CD14-positive monocyte (primary cell): ENCODE data around the gene FOXI3. TPM values are rescaled to one million over a fixed set of nuclear protein-coding genes. Genes with fewer than 3 reads are reported as not detected.

ENCODE experiments used
- DNase-seq, 3 donors: peaks; one replicate each; pipeline ENCODE4 v3.0.0-alpha.2; 2011 to 2022
- H2AFZ ChIP-seq: 2 replicates; pipeline ENCODE4 v1.6.0; 2012; ENCODE audit warnings: mild to moderate bottlenecking, low read depth, low read length, inconsistent platforms; ENCODE audit not compliant: insufficient read depth, poor library complexity, severe bottlenecking
- H3K27ac ChIP-seq, 2 donors: 1 replicate in 1 of 2; 2 replicates in 1 of 2; pipeline ENCODE4 v1.5.1; 2012 to 2013; ENCODE audit warnings: low read length in 2 of 2, control low read depth in 1 of 2, inconsistent platforms in 1 of 2, low read depth in 1 of 2, mild to moderate bottlenecking in 1 of 2
- H3K27me3 ChIP-seq, 2 donors: one replicate each; pipeline versions ENCODE4 v1.6.0 to v1.6.1; 2011 to 2013; ENCODE audit warnings: low read length in 2 of 2; ENCODE audit not compliant: control insufficient read depth in 2 of 2, insufficient read depth in 2 of 2
- H3K36me3 ChIP-seq, 2 donors: replicated peaks in 1 of 2; 1 replicate in 1 of 2; 2 replicates in 1 of 2; pipeline versions ENCODE4 v1.5.1 to v1.6.1; 2012 to 2013; ENCODE audit warnings: low read length in 2 of 2, control low read depth in 1 of 2, inconsistent platforms in 1 of 2, mild to moderate bottlenecking in 1 of 2; ENCODE audit not compliant: insufficient read depth in 2 of 2, control insufficient read depth in 1 of 2
- H3K4me1 ChIP-seq, 2 donors: 1 replicate in 1 of 2; 2 replicates in 1 of 2; pipeline versions ENCODE4 v1.5.1 to v1.6.1; 2012 to 2013; ENCODE audit warnings: low read length in 2 of 2, control low read depth in 1 of 2, inconsistent platforms in 1 of 2, mild to moderate bottlenecking in 1 of 2, moderate library complexity in 1 of 2; ENCODE audit not compliant: insufficient read depth in 2 of 2, control insufficient read depth in 1 of 2
- H3K4me2 ChIP-seq: replicated peaks from 2 replicates; pipeline ENCODE3; 2012; ENCODE audit warnings: low read length, moderate library complexity, mild to moderate bottlenecking; ENCODE audit not compliant: poor library complexity, severe bottlenecking; ENCODE audit errors: extremely low read depth
- H3K4me3 ChIP-seq, 3 experiments: fragments of 200-600 bp in 1 of 3; sonication (generic) in 1 of 3; replicated peaks in 1 of 3; 1 replicate in 2 of 3; 2 replicates in 1 of 3; pipeline ENCODE4 v1.5.1; 2011 to 2013; ENCODE audit warnings: low read length in 3 of 3, mild to moderate bottlenecking in 3 of 3, control low read depth in 2 of 3, low read depth in 2 of 3, inconsistent platforms in 1 of 3, moderate library complexity in 1 of 3
- H3K79me2 ChIP-seq: 2 replicates; pipeline ENCODE4 v1.6.0; 2012; ENCODE audit warnings: mild to moderate bottlenecking, control low read depth, inconsistent platforms, low read length, moderate library complexity; ENCODE audit not compliant: insufficient read depth
- H3K9ac ChIP-seq: 2 replicates; pipeline ENCODE4 v1.6.0; 2017; ENCODE audit warnings: low read length, mild to moderate bottlenecking; ENCODE audit not compliant: insufficient read depth, poor library complexity, severe bottlenecking
- H3K9me3 ChIP-seq, 2 donors: replicated peaks in 1 of 2; 1 replicate in 1 of 2; 2 replicates in 1 of 2; pipeline versions ENCODE4 v1.5.1 to v1.6.1; 2012 to 2013; ENCODE audit warnings: low read length in 2 of 2, control low read depth in 1 of 2; ENCODE audit not compliant: control insufficient read depth in 1 of 2, insufficient read depth in 1 of 2
- H4K20me1 ChIP-seq: 2 replicates; pipeline ENCODE4 v1.6.0; 2012; ENCODE audit warnings: mild to moderate bottlenecking, low read length, control low read depth, moderate library complexity; ENCODE audit not compliant: insufficient read depth
- H3K27ac Mint-ChIP-seq, 7 donors: one replicate each; pipeline ENCODE4 v1.8.0; 2020; ENCODE audit warnings: mild to moderate bottlenecking in 7 of 7, mixed read lengths in 7 of 7, moderate library complexity in 6 of 7, inconsistent platforms in 2 of 7
- H3K27me3 Mint-ChIP-seq, 3 donors: one replicate each; pipeline ENCODE4 v1.8.0; 2021 to 2022; ENCODE audit warnings: low read depth in 3 of 3, mild to moderate bottlenecking in 3 of 3, mixed read lengths in 3 of 3, moderate library complexity in 3 of 3, inconsistent platforms in 1 of 3
- H3K36me3 Mint-ChIP-seq, 2 donors: one replicate each; pipeline ENCODE4 v1.8.0; 2020; ENCODE audit warnings: mixed read lengths in 2 of 2, inconsistent platforms in 1 of 2, mild to moderate bottlenecking in 1 of 2
- H3K4me1 Mint-ChIP-seq: one replicate; pipeline ENCODE4 v1.8.0; 2020; ENCODE audit warnings: mild to moderate bottlenecking, mixed read lengths
- H3K4me3 Mint-ChIP-seq, 2 donors: one replicate each; pipeline ENCODE4 v1.8.0; 2020; ENCODE audit warnings: mild to moderate bottlenecking in 2 of 2, mixed read lengths in 2 of 2, moderate library complexity in 1 of 2
- H3K9me3 Mint-ChIP-seq, 7 donors: one replicate each; pipeline ENCODE4 v1.8.0; 2020 to 2022; ENCODE audit warnings: mixed read lengths in 7 of 7, mild to moderate bottlenecking in 6 of 7, moderate library complexity in 6 of 7, inconsistent platforms in 2 of 7
- WGBS: methylation state at CpG from one replicate; pipeline ENCODE4 v1.1.5; 2013; ENCODE audit warnings: missing lambda C conversion rate; ENCODE audit not compliant: insufficient coverage; 5-methylcytosine and 5-hydroxymethylcytosine counted together
- intact Hi-C, 2 donors: fragments of 100-400 bp; cut with micrococcal nuclease; formaldehyde crosslinking; loops; one replicate each; pipeline versions ENCODE4 v1.15.0 to v1.15.1; 2023
- polyA plus RNA-seq, 3 donors: library from polyadenylated mRNA; depleted of rRNA in 1 of 3; unstranded in 2 of 3; stranded (reverse) in 1 of 3; fragments of 300-500 nt in 2 of 3; fragments of >200 nt in 1 of 3; fragmentation: Illumina TruSeq in 2 of 3; gene quantifications; 1 replicate in 2 of 3; 2 replicates in 1 of 3; pipeline ENCODE4 v1.2.3, GENCODE V29; 2012 to 2021
- TF ChIP-seq, protein P1 (sequence below): fragments of 200-600 bp; IDR thresholded peaks from one replicate; pipeline ENCODE4 v1.8.0; 2022; ENCODE audit warnings: antibody characterized with exemption, mild to moderate bottlenecking

FOXI3 gene
- polyA plus RNA-seq, 3 donors, result not detected

DNA sequence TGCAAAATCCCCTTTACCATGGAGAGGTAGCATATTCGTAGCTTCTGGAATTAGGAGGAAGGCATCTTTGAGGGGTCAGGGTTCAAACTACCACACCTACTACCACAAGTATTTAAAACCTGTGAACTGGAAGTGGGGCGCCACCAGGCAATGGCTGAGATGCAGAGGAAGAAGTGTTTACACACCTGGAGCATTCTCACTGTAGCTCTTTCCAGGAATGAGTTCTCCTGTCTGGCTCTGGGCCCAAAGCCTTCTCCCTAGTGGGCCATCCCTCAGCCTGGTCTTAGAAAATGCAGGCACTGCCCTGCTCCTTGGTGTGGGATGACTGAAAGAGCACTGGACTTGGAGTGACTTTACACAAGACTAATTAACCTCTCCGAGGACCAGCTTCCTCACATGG is 30.7 kb upstream of the FOXI3 start:
- TF ChIP-seq, protein P1, sequence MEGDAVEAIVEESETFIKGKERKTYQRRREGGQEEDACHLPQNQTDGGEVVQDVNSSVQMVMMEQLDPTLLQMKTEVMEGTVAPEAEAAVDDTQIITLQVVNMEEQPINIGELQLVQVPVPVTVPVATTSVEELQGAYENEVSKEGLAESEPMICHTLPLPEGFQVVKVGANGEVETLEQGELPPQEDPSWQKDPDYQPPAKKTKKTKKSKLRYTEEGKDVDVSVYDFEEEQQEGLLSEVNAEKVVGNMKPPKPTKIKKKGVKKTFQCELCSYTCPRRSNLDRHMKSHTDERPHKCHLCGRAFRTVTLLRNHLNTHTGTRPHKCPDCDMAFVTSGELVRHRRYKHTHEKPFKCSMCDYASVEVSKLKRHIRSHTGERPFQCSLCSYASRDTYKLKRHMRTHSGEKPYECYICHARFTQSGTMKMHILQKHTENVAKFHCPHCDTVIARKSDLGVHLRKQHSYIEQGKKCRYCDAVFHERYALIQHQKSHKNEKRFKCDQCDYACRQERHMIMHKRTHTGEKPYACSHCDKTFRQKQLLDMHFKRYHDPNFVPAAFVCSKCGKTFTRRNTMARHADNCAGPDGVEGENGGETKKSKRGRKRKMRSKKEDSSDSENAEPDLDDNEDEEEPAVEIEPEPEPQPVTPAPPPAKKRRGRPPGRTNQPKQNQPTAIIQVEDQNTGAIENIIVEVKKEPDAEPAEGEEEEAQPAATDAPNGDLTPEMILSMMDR, result no peak
- no peaks in the 10 kb centered on the region for H3K4me1 Mint-ChIP-seq
- H3K27me3 Mint-ChIP-seq, result peaks cover 8 to 12% (median 12%) of the 10 kb centered on the region in 3 donors
- Histone ChIP-seq H3K36me3 (no peaks in the 10 kb centered on the region), H3K27me3 (no peaks in the 10 kb centered on the region), H4K20me1 (no peaks in the 10 kb centered on the region), H3K79me2 (no peaks in the 10 kb centered on the region), H3K4me1 (no peaks in the 10 kb centered on the region), H3K4me2 (no peak overlapping the region), H3K9ac (no peak overlapping the region), H3K9me3 (no peaks in the 10 kb centered on the region), H3K4me3 (no peak overlapping the region), H2AFZ (no peak overlapping the region), H3K27ac (no peak overlapping the region)
- DNase-seq, result no peak
- WGBS, result no CpG with 5 or more reads among the region's 3 CpGs
- peaks cover 0 to 3% (median 0%) of the 10 kb centered on the region in 7 donors for H3K9me3 Mint-ChIP-seq
- intact Hi-C loops, result no loop called here
- H3K27ac Mint-ChIP-seq, result no peak overlapping the region
- no peaks in the 10 kb centered on the region for H3K36me3 Mint-ChIP-seq
- no peak overlapping the region for H3K4me3 Mint-ChIP-seq

DNA sequence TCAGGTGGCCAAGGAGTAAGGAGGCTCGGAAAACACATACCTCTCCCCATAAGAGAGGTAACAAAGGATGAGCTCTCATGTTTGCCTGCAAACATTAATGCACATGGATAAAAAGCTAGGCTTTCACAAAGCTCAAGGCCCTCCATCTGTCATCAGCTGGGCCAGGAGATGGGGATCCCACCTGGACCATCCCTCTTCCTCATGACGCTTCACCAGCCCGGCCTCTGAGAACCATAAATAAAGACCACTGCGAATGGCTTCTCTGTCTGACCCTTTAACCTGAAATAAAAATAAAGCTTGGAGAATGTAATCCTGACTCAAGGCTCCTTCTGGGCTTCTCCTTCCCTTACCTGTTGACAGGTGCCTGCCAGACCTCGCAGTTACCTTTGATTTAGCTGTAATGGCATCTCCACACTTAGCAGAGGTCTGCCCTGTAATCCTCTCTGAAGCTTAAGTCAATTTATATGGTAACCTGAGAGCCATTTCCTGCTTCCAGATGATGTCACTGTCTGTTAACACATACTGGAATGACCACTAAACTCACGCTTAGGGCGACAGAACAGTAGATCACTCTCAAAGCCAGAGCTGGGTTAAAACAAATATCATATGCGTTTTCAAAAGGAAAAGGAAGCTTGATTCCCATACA is 29.3 kb upstream of the FOXI3 start:
- no peak overlapping the region for H3K4me3 Mint-ChIP-seq
- peaks cover 0 to 3% (median 0%) of the 10 kb centered on the region in 7 donors for H3K9me3 Mint-ChIP-seq
- H3K4me1 Mint-ChIP-seq, result no peaks in the 10 kb centered on the region
- H3K9ac ChIP-seq, result no peak overlapping the region
- no peak overlapping the region for H2AFZ ChIP-seq
- H3K27me3 ChIP-seq, result no peaks in the 10 kb centered on the region
- H3K36me3 ChIP-seq, result no peaks in the 10 kb centered on the region
- 49% methylated on average over 3 of the region's 8 CpGs for WGBS
- no peak for DNase-seq
- H3K27me3 Mint-ChIP-seq, result peaks cover 8 to 12% (median 11%) of the 10 kb centered on the region in 3 donors
- no peak overlapping the region for H3K27ac ChIP-seq
- no peak overlapping the region for H3K4me3 ChIP-seq
- intact Hi-C loops, result no loop called here
- TF ChIP-seq, protein P1, result no peak
- no peaks in the 10 kb centered on the region for H4K20me1 ChIP-seq
- H3K4me2 ChIP-seq, result no peak overlapping the region
- no peak overlapping the region for H3K27ac Mint-ChIP-seq
- H3K9me3 ChIP-seq, result no peaks in the 10 kb centered on the region
- no peaks in the 10 kb centered on the region for H3K79me2 ChIP-seq
- H3K4me1 ChIP-seq, result no peaks in the 10 kb centered on the region
- H3K36me3 Mint-ChIP-seq, result no peaks in the 10 kb centered on the region
